Measurements from ENCODE around the gene KLF6. TPM values are rescaled to one million over a fixed set of nuclear protein-coding genes. Genes with fewer than 3 reads are reported as not detected.

The KLF6 gene
- total RNA-seq: 134 TPM

DNA sequence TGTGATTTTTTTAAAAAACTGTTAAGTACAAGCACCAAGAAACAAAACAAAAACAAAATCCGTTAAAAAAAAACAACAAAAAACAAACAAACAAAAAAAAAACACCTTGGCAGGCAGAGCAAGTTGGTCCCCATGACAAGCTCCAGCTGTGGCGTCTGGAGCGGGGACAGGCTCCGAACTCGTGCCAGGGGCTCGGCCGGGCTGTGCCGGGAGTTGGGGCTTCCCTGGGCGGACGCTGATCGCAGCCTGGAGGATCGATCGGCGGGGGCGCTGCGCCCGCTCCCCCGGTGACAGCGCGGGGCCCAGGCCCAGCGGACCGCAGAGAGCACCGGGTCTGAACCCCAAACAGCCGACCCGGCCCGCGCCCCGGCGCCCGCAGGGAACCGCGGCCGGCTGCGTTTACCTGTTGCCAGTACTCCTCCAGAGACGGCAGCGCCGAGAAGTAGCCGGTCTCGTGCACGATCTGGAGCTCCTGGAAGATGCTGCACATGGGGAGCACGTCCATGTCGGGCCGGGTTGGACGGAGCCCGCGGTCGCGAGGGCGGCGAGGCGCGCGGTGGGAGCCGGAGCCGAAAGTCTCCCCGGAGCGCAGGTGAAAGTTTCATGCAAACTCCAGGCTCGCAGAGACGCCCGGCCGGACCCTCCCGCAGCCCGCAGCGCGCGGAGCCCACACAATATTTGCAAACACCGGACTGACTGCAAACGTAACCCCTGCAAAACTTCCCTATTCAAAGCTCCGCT lies at the start of gene KLF6:
TSS of gene KLF6 (minus strand) at position 700 of the 741 bp plus-strand sequence. CDS start at position 505, 195 bp downstream.
- DNase-seq: no peak

- no peak for DNase-seq
Observed at GRCh38 chr10:3834404-3834803, 49.4 kb upstream of the KLF6 start.

DNA sequence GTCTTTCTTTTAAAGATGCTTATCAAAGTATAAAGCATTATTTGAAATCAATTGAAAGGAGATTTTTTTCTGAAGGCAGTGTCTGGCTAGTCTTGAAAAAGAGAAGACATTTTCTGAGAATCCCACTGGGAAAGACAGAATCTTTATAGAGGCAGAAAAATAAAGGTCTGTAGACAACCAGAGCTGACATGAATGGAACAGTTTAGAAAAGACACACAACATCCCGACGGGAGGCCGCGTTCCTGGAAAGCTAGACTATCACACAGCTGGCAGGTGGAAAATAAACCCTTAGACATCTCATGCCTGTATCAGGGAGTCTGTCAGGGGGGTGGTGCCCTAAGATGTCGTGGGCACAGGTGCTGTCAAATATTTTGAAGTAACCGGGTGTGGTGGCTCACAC lies 48.0 kb upstream of the KLF6 start:
- no peak for DNase-seq

GRCh38 chr10:3832022-3832786 lies 47.2 kb upstream of the KLF6 start:
- DNase-seq: no peak

- no peak for DNase-seq
Observed at GRCh38 chr10:3831608-3832007, 46.6 kb upstream of the KLF6 start.

GRCh38 chr10:3830946-3831345 lies 45.9 kb upstream of the KLF6 start:
- DNase-seq: no peak

GRCh38 chr10:3829156-3830050 lies 44.4 kb upstream of the KLF6 start:
- no peak for DNase-seq

DNA sequence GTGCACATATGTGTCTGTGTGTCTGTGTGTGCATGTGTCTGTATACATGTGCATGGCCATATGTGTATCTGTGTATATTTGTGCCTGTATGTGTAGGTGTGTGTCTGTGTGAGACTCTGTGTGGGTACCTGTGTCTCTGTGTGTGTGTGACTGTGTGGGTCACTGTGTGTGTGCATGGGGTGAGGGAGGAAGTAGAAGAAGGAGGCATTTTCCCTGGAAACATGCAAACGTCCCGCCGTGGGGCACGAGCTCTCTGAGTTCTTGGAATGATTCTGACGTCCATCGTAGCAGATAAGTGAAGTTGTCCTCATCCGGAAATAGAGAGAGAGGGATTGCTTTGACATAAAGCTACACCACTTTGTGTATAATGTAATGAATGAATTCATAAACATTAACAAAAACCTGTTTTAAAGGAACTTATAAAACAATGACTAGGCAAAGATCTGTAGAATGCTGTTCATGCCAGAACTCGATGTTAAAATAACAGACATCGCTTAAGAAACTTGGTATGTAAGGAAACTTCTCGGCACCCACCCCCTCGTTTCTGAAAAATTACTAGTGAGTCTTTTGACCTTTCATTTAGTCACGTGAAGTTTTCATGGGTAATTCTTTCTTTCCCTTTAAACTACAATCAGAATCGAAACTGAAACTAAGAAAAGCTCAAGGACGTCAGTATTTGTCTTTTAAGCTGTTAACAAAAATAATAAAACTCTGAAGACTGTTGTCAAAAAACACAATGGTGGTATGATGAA lies 43.6 kb upstream of the KLF6 start:
- peak; percentile 61 for DNase-seq

DNA sequence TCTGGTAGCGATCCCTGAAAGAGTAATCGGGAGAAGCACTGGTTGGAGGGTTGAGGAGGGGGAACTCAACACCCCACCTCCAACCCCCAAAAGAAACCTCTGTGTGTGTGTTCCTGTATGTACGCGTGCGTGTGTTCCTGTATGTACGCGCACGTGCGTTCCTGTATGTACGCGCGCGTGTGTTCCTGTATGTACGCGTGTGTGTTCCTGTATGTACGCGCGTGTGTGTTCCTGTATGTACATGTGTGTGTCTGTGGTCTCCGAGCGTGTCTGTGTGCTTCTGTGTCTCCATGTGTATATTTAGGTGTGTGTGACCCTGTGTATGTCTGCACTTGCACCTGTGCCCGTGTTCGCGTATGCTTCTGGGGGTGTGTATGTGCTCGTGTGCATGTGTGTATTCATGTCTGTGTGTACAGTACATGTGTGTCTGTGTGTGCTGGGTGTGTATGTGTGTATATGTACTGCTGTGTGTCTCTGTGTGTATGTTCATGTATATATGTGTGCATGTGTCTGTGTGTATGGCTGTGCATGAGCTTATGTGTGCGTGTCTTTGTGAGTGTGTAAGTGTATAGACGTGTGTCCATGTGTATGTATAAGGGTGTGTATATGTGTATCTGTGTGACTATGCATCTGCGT lies 42.9 kb upstream of the KLF6 start:
- no peak for DNase-seq

GRCh38 chr10:3827266-3827665 lies 42.3 kb upstream of the KLF6 start:
- DNase-seq: no peak

DNA sequence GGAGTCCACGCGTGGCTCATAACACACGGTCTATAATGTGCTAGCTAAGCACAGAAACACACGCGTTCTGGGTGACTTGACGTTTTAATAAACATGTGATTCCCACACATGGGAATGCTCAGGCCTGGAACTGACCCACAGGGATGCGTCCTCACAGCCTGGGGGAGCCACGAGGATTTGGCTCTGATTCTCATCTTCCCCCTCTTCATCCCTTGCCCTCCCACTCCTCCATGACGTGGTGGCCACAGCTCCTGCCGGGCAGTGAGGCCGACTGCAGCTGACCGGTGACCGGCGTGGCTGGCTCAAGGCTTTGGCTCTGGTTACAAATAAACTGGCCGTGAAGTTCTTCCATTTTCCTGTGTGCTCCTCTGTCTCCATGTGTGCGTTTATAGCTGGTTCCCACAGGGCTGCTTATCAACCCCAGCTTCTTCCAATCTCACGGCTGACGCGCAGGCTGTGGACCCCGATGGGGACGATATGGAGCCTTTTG lies 40.9 kb upstream of the KLF6 start:
- DNase-seq: no peak

DNA sequence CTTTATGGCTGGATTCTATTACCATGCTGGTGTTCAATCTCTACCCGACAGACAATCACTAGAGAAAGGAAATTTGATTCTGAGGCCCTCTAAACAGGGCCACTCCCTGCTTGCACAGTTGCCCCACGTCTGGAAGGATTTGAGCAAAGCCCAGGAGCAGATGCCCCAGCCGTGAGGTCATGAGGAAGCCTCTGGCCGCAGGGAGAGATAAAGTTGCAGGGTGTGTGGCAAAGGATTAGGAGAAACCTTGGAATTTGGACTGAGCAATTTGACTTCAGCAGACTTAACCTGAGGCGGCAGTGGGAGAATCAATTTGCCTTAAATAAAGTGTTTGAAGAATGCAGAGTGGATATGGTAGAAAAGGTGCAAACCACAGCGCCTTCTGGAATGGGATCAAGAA lies 40.2 kb upstream of the KLF6 start:
- no peak for DNase-seq

DNA sequence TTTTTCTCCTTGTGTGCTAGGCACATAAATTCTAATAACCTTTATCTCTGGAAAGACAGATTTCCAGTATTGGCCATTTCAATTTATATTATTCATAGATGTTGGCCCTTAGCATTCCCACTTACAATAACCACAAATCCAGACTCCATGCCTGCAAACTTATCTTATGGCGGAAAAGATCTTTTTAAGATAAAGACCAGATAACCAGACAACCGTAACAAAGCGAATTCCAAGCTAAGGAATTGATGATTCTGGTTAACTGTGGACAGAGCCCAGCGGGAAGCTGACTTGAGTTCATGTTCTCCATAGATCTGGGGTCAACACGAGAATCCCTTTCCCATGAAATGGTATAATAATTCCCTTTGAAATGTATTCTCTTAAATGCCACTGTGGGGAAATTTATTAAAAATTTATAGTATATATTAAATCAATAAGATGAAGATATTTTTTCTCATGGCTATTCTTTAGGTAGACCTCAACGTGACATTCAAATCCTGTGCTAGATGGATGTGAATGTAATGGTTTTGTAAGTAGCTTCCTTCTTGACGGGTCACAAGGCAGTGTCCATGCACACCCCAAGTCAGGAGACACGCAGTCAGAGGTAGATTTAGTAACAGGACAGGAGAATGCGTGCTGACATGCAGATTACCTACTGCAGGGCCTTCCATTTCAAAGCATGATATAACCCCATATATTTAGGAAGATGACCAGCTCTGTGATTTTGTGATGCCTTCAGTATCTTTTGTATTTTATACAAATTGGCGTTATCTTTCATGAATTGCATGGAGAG lies 37.7 kb upstream of the KLF6 start:
- DNase-seq: no peak

- DNase-seq: no peak
Observed at GRCh38 chr10:3820255-3820654, 35.2 kb upstream of the KLF6 start.

DNA sequence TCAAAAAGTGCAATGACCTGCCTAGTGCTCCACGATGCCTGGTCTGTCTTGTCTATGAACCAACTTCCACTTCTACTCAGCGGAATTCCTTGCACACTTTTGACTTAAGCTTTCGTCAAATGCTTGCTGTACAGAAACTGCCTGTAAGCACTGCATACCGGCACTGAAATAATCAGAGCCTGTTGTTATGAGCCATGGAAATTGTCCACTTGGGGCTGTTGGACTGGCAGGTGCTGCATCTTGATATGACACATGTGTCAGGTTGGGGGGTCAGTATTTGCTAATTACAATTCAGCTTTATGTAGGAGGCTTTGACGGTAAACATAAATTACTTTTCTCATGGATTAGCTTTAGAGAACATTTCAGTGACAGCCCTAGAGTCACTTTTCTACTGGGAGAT lies 32.0 kb upstream of the KLF6 start:
- DNase-seq: no peak

DNA sequence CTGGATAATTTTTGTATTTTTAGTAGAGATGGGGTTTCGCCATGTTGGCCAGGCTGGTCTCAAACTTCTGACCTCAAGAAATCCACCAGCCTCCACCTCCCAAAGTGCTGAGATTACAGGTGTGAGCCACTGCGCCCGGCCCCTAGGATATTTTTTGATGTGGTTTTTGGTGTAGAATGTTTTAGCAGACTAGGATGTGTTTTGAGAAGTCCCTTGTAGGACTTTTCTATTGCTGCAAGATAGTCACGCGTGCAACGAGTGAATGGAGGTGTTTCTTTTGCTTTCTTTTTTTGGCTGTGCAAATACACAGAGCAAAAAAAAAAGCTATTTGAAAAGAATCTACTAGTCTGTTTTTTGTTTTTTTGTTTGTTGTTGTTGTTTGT lies 29.8 kb upstream of the KLF6 start:
- no peak for DNase-seq

- DNase-seq: no peak
Observed at GRCh38 chr10:3813986-3814837, 29.2 kb upstream of the KLF6 start.

DNA sequence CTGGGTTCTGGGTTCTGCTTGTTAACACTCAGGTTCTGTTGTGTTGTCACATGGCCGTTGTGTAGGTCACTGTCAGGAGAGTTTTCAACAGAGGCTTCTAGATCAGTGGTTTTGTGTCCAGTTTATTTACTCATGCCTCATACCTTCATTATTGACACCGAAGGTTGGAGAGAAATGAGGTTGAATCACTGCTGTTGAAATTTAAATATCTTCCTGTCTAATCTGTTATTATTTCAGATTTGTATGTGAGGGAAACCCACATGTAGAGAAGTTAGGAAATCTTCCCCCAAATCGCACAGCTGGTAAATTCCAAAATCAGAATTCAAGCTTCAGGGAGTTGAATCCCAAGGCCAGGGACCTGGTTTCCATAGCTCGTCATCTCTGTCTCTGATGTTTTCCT lies 28.3 kb upstream of the KLF6 start:
- DNase-seq: no peak

DNA sequence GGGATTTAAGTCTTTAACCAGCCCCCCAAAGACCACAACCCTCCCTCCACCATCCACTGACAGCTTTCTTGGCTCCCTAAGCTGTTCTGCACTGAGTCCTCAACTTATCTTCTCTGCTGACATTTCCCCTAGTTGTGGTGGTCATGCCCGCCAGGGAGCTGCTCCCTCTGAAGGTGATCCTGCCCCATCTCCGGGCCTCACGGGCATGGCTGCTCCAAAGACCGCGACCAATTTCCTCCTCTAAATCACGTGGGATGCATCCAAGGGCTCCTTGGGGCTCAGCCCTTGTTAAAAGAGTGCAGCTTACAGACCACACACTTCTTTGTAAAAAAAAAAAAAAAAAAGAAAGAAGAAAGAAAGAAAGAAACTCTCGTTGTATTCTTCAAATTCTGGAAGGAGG lies 27.1 kb upstream of the KLF6 start:
- DNase-seq: no peak

Measured in skin of body (tissue), 2 donors.